Measurements from ENCODE around the gene KRTAP25-1. TPM values are rescaled to one million over a fixed set of nuclear protein-coding genes. Genes with fewer than 3 reads are reported as not detected.

Gene KRTAP25-1, protein sequence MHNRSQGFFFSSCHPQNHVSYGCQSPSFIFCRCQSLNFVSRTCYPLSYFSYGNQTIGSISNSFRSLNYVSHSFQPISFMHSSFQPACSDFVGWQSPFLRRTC
- polyA plus RNA-seq (2012; ENCODE audit: insufficient read depth, insufficient read length, low read depth) = not detected

- Histone ChIP-seq H3K36me3 (no peaks in the 10 kb centered on the region), H3K27me3 (no peaks in the 10 kb centered on the region), H3K4me3 (ENCODE audit: low read depth, low read length) (no peak within 1 kb of the TSS), H3K4me1 (no peaks in the 10 kb centered on the region), H3K9me3 (no peaks in the 10 kb centered on the region)
- TF ChIP-seq CTCF (IDR thresholded peaks at IDR 0.05; ENCODE audit: low read depth, low read length) = no peak
- no peak for DNase-seq
These were observed at the start of gene KRTAP25-1 for GRCh38 chr21:30289215-30289614. TSS of gene KRTAP25-1 (minus strand) at chr21:30289514. CDS start at chr21:30289490, 24 bp downstream.

DNA sequence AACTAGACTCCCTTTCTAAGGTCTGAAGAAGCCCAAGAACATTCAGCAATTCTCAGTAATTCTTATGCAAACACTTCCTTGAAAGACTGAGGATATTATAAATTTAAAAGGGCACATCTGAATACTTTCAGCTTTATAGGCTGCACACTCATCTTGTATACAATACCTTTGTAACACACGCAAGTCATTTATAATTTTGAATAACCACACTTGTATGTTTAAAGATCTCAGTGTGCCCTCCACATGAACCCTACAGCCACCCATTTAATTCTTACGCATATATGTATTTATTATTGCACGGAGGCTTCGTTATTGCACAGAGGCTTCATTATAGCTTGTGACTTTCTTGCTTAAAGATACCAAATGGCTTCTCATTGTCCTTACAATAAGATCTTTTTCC is 49.4 kb upstream of the KRTAP25-1 start:
- no peak for TF ChIP-seq CTCF (IDR thresholded peaks at IDR 0.05; ENCODE audit: low read depth, low read length)
- no peaks in the 10 kb centered on the region for H3K9me3 ChIP-seq
- no peaks in the 10 kb centered on the region for H3K36me3 ChIP-seq
- H3K4me3 ChIP-seq (ENCODE audit: low read depth, low read length) = no peak overlapping the region
- no peaks in the 10 kb centered on the region for H3K27me3 ChIP-seq
- DNase-seq = no peak
- no peaks in the 10 kb centered on the region for H3K4me1 ChIP-seq

DNA sequence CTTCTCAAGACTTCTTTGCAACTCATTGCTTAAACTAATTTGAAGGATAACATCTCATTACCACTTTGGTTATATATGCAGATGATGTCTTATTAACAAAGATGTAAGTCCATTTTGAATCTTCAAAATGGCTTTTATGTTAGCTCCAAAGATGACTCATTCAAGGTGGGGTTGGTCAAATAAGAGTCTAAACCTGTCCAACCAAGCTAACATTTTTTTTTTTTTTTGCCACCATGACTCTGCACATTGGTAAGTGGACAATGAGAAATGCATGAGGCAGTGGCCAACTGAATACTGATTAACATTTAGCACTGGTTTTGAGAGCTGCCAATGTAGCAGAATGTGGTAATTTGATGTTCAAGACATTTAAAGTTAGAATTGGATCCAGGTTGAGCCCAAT is 48.5 kb upstream of the KRTAP25-1 start:
- H3K36me3 ChIP-seq = no peaks in the 10 kb centered on the region
- no peak for TF ChIP-seq CTCF (IDR thresholded peaks at IDR 0.05; ENCODE audit: low read depth, low read length)
- no peak overlapping the region for H3K4me3 ChIP-seq (ENCODE audit: low read depth, low read length)
- no peaks in the 10 kb centered on the region for H3K27me3 ChIP-seq
- no peak for DNase-seq
- no peaks in the 10 kb centered on the region for H3K9me3 ChIP-seq
- no peaks in the 10 kb centered on the region for H3K4me1 ChIP-seq

GRCh38 chr21:30337276-30337744 is 48.0 kb upstream of the KRTAP25-1 start, which contains the start of gene KRTAP27-1:
TSS of gene KRTAP27-1 (minus strand) at chr21:30337694. CDS start at chr21:30337668, 26 bp downstream.
- no peaks in the 10 kb centered on the region for H3K36me3 ChIP-seq
- no peaks in the 10 kb centered on the region for H3K4me1 ChIP-seq

GRCh38 chr21:30336596-30336995 is 47.3 kb upstream of the KRTAP25-1 start:
- no peak for DNase-seq
- Histone ChIP-seq H3K4me3 (ENCODE audit: low read depth, low read length) (no peak overlapping the region), H3K27me3 (no peaks in the 10 kb centered on the region), H3K4me1 (no peaks in the 10 kb centered on the region), H3K36me3 (no peaks in the 10 kb centered on the region), H3K9me3 (no peaks in the 10 kb centered on the region)
- no peak for TF ChIP-seq CTCF (IDR thresholded peaks at IDR 0.05; ENCODE audit: low read depth, low read length)

More at GRCh38 chr21:30337276-30337744, 48.0 kb upstream of the KRTAP25-1 start, which contains the start of gene KRTAP27-1:
- no peak for DNase-seq
- Histone ChIP-seq H3K9me3 (no peaks in the 10 kb centered on the region), H3K4me3 (ENCODE audit: low read depth, low read length) (no peak within 1 kb of the TSS), H3K27me3 (no peaks in the 10 kb centered on the region)
- no peak for TF ChIP-seq CTCF (IDR thresholded peaks at IDR 0.05; ENCODE audit: low read depth, low read length)

- H3K9me3 ChIP-seq = no peaks in the 10 kb centered on the region
- H3K4me3 ChIP-seq (ENCODE audit: low read depth, low read length) = no peak overlapping the region
These were observed 44.4 kb upstream of the KRTAP25-1 start for GRCh38 chr21:30333736-30334135.

More at GRCh38 chr21:30333736-30334135, 44.4 kb upstream of the KRTAP25-1 start:
- DNase-seq = no peak
- no peaks in the 10 kb centered on the region for H3K36me3 ChIP-seq
- H3K4me1 ChIP-seq = no peaks in the 10 kb centered on the region
- H3K27me3 ChIP-seq = no peaks in the 10 kb centered on the region
- no peak for TF ChIP-seq CTCF (IDR thresholded peaks at IDR 0.05; ENCODE audit: low read depth, low read length)

Measured in BE2C (cell line).